ENCODE data around the gene ADM5. TPM values are rescaled to one million over a fixed set of nuclear protein-coding genes. Genes with fewer than 3 reads are reported as not detected.
A peak's percentile ranks its signal among the peaks of the same experiment; 100 is the strongest.

The ADM5 gene
- total RNA-seq, 2 experiments from 2014 or later, result 3.7 to 4.9 TPM

DNA sequence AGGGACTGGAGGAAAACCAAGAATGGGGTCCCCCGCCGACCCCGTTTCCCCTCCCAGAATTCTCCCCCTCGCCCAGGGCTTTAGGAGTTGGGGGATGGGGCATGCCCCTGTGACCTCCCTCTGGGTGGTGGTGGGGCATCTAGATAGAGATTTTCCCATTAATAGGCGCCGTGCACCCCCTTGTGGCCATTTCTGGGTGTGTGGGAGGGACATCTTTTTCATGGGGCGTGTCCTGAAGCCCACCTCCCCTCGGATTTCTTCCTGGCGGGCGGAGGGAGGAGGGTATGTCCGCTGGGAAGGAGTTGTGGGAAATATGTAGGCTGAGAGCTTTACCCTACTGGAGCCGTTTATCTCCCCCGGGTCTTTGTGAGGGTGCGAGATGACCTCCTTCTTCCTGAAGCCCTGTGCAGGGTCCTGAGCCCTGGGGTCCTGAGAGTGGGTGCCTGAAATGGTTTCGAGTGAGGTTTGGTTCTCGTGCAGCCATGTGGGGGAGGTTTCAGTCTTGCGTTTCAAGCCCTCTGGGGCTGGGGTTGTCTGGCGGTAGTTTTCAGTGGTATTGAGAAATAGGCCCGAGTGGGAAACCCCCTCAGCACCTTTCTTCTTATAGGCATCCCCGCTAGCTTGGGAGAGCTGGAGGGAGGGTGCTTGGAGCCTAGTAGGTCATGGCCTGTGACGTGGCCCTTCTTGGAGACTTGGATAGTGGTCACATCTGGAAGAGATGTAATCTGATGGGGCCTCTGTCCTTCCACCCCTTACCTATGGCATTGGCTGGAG, 11.3 kb upstream of the ADM5 start:
- peaks cover 10% of the 10 kb centered on the region for H3K36me3 Mint-ChIP-seq (ENCODE audit: low read depth)
- H3K4me3 Mint-ChIP-seq, result peak overlapping the region; percentile 89
- CTCF ChIA-PET, result interaction anchor here (0.6 to 3.3 kb wide), 16 partner anchors 12 to 190 kb away, joined by 3 to 12 read pairs (median 4); partner anchors contain the start of genes RPL13A, RPS11, RRAS and SCAF1
- no peaks in the 10 kb centered on the region for H3K27me3 Mint-ChIP-seq
- POLR2A ChIA-PET, result no interaction called here
- no peaks in the 10 kb centered on the region for H3K9me3 Mint-ChIP-seq
- peak; percentile 83 for DNase-seq
- H3K4me1 Mint-ChIP-seq, result peaks cover 28% of the 10 kb centered on the region
- peak overlapping the region; percentile 85 for H3K27ac Mint-ChIP-seq

DNA sequence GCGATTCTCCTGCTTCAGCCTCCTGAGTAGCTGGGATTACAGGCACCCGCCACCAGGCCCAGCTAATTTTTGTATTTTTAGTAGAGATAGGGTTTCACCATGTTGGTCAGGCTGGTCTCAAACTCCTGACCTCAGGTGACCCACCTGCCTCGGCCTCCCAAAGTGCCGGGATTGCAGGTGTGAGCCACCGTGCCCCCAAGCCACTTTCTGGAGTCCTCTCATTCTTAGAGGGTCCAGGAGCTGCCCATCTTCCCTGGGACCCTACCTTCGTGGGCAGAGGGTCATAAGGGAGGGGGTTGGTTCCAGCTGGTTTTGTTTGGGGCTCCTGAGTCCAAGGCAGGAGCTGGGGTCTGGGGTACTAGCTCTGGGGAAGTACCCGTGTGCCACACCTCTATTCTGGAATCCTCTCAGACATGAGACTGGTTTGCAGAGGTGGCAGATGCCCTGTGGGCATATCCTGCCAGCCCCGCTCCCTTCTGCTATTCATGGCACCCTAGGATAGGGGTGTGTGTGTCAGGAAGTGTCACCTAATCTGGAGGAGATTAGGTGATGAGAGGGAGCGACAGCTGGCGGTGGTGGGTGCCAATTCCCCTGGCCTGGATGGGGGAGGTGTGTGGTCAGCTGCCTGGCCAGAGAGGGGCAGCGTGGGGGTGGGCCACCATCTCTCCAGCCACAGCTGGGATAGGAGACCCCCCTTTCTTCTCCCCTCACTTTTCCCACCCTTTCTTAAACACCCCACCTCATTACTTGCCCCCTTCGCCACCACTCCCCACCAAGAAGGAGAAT, 10.2 kb upstream of the ADM5 start:
- peak overlapping the region; percentile 31 for H3K27ac Mint-ChIP-seq
- H3K27me3 Mint-ChIP-seq, result no peaks in the 10 kb centered on the region

GRCh38 chr19:49679771-49680413, 9.5 kb upstream of the ADM5 start:
- Mint-ChIP-seq H3K4me1 (peaks cover 28% of the 10 kb centered on the region), H3K9me3 (no peaks in the 10 kb centered on the region), H3K27ac (peak overlapping the region; percentile 57), H3K27me3 (no peaks in the 10 kb centered on the region), H3K36me3 (ENCODE audit: low read depth) (peaks cover 18% of the 10 kb centered on the region), H3K4me3 (no peak overlapping the region)
- DNase-seq, result no peak
- ChIA-PET POLR2A (no interaction called here), CTCF (interaction anchor here (0.9 to 3.3 kb wide), 11 partner anchors 9 to 187 kb away, joined by 3 to 12 read pairs (median 3); partner anchors contain the start of genes RCN3 and SCAF1)

More for the DNA sequence above, 10.2 kb upstream of the ADM5 start:
- no peak for DNase-seq
- H3K9me3 Mint-ChIP-seq, result no peaks in the 10 kb centered on the region
- ChIA-PET CTCF (interaction anchor here (0.6 to 3.3 kb wide), 19 partner anchors 8 to 191 kb away, joined by 3 to 12 read pairs (median 4); partner anchors contain the start of genes RCN3, RPL13A, RRAS and SCAF1), POLR2A (no interaction called here)
- H3K4me1 Mint-ChIP-seq, result peaks cover 28% of the 10 kb centered on the region
- peaks cover 16% of the 10 kb centered on the region for H3K36me3 Mint-ChIP-seq (ENCODE audit: low read depth)
- no peak overlapping the region for H3K4me3 Mint-ChIP-seq

DNA sequence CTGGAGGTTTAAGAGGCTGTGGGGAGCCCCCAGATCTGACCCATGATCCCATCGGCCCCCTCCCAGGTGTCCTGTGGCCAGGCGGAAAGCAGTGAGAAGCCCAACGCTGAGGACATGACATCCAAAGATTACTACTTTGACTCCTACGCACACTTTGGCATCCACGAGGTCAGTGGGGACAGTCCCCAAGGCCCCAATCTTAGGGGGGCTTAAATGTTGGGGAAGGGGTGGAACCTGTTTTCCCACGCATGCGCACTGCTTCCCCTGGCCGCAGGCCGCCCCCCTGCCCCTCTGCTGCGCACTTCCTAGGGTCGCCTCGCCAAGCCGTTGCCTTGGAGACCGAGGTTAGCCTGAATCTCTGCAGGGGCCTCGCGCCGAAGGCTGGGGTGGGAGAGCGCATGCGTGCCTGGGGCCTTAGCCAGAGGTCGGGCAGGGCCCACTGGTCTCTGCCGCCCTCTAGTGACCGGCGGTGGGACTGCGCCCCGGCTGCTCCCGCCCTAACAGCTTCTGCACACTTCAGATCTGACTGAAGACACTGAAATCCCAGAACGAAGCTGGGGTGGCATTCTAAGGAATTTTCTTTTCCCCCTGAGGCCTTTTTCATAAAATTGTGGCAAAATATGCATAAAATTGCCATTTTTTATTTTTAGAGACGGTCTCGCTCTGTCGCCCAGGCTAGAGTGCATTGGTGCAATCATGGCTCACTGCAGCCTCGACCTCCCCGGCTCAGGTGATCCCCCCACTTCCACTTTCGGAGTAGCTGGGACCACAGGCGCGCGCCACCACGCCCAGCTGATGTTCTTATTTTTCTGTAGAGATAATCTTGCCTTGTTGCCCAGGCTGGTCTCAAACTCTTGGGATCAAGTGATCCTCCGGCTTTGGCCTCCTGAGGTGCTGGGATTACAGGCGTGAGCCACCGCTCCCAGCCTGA, 8.7 kb upstream of the ADM5 start:
- peaks cover 25% of the 10 kb centered on the region for H3K36me3 Mint-ChIP-seq (ENCODE audit: low read depth)
- ChIA-PET POLR2A (no interaction called here), CTCF (interaction anchor here (0.6 to 1.7 kb wide), 17 partner anchors 11 to 386 kb away, joined by 3 to 8 read pairs (median 3); partner anchors contain the start of genes RCN3 and RRAS)
- DNase-seq, result peak; percentile 92
- no peak overlapping the region for H3K4me3 Mint-ChIP-seq
- H3K27me3 Mint-ChIP-seq, result no peaks in the 10 kb centered on the region
- H3K9me3 Mint-ChIP-seq, result no peaks in the 10 kb centered on the region
- H3K4me1 Mint-ChIP-seq, result peaks cover 28% of the 10 kb centered on the region
- peak overlapping the region; percentile 57 for H3K27ac Mint-ChIP-seq

- no peak for DNase-seq
These were observed 7.6 kb upstream of the ADM5 start for GRCh38 chr19:49681830-49682229.

GRCh38 chr19:49682274-49682673, 7.1 kb upstream of the ADM5 start:
- ChIA-PET CTCF (interaction anchor here (1.1 to 2.5 kb wide), 3 partner anchors 10 to 112 kb away, joined by 3 to 6 read pairs (median 3); no protein-coding TSS in a partner anchor), POLR2A (no interaction called here)
- no peak for DNase-seq
- no peaks in the 10 kb centered on the region for H3K9me3 Mint-ChIP-seq
- H3K27ac Mint-ChIP-seq, result no peak overlapping the region
- no peaks in the 10 kb centered on the region for H3K27me3 Mint-ChIP-seq
- H3K36me3 Mint-ChIP-seq (ENCODE audit: low read depth), result peaks cover 26% of the 10 kb centered on the region
- peaks cover 21% of the 10 kb centered on the region for H3K4me1 Mint-ChIP-seq
- no peak overlapping the region for H3K4me3 Mint-ChIP-seq

More at GRCh38 chr19:49681830-49682229, 7.6 kb upstream of the ADM5 start:
- Mint-ChIP-seq H3K27me3 (no peaks in the 10 kb centered on the region), H3K4me3 (no peak overlapping the region), H3K4me1 (peaks cover 21% of the 10 kb centered on the region), H3K36me3 (ENCODE audit: low read depth) (peaks cover 26% of the 10 kb centered on the region), H3K27ac (no peak overlapping the region), H3K9me3 (no peaks in the 10 kb centered on the region)
- CTCF ChIA-PET, result interaction anchor here (1.1 to 1.7 kb wide), 3 partner anchors 11 to 90 kb away, joined by 3 to 7 read pairs (median 3); no protein-coding TSS in a partner anchor
- POLR2A ChIA-PET, result no interaction called here

GRCh38 chr19:49683814-49684250, 5.6 kb upstream of the ADM5 start:
- ChIA-PET POLR2A (no interaction called here), CTCF (interaction anchor here (0.6 to 2.5 kb wide), 4 partner anchors 21 to 347 kb away, joined by 3 to 6 read pairs (median 3); no protein-coding TSS in a partner anchor)
- Mint-ChIP-seq H3K9me3 (no peaks in the 10 kb centered on the region), H3K27me3 (no peaks in the 10 kb centered on the region), H3K4me3 (no peak overlapping the region), H3K36me3 (ENCODE audit: low read depth) (peaks cover 32% of the 10 kb centered on the region), H3K4me1 (peaks cover 20% of the 10 kb centered on the region), H3K27ac (peak overlapping the region; percentile 50)
- no peak for DNase-seq

GRCh38 chr19:49684251-49684982, 5.0 kb upstream of the ADM5 start:
- H3K4me1 Mint-ChIP-seq, result peaks cover 23% of the 10 kb centered on the region
- no peak for DNase-seq
- peaks cover 32% of the 10 kb centered on the region for H3K36me3 Mint-ChIP-seq (ENCODE audit: low read depth)
- no peak overlapping the region for H3K27ac Mint-ChIP-seq
- ChIA-PET CTCF (interaction anchor here (0.6 to 2.5 kb wide), 7 partner anchors 9 to 486 kb away, joined by 3 to 6 read pairs (median 3); no protein-coding TSS in a partner anchor), POLR2A (no interaction called here)
- no peak overlapping the region for H3K4me3 Mint-ChIP-seq
- H3K27me3 Mint-ChIP-seq, result no peaks in the 10 kb centered on the region
- no peaks in the 10 kb centered on the region for H3K9me3 Mint-ChIP-seq

DNA sequence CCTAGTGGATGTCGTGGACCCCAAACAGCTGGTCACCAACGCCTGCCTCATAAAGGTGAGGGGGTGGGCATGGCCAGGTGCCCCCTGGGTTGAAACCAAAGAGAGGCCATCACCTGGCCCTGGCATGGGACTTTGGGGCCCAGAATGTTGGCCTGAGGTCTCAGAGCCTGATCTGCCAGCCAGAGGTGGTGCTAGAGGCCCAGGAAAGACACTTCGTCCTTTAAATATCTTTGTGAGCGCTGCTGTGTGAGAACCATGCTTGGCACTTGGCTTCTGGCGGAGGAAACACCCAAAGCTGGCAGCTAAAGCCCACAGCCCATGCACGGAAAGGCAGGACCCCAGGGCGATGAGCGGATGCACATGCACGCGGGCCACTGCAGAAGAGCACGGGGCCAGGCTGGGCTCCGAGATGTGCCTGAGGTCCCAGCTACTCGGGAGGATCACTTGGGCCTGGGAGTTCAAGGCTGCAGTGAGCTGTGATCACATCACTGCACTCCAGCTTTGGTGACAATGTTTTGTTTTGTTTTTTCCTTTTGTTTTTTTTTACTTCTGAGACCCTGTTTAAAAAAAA, 4.3 kb upstream of the ADM5 start:
- ChIA-PET CTCF (interaction anchor here (0.6 to 2.5 kb wide), 7 partner anchors 9 to 486 kb away, joined by 3 to 6 read pairs (median 3); no protein-coding TSS in a partner anchor), POLR2A (no interaction called here)
- H3K36me3 Mint-ChIP-seq (ENCODE audit: low read depth), result peaks cover 32% of the 10 kb centered on the region
- H3K4me3 Mint-ChIP-seq, result no peak overlapping the region
- no peak for DNase-seq
- peaks cover 2% of the 10 kb centered on the region for H3K27me3 Mint-ChIP-seq
- H3K9me3 Mint-ChIP-seq, result no peaks in the 10 kb centered on the region
- peaks cover 22% of the 10 kb centered on the region for H3K4me1 Mint-ChIP-seq
- H3K27ac Mint-ChIP-seq, result no peak overlapping the region

GRCh38 chr19:49685845-49686332, 3.5 kb upstream of the ADM5 start:
- Mint-ChIP-seq H3K36me3 (ENCODE audit: low read depth) (peaks cover 36% of the 10 kb centered on the region), H3K4me1 (peaks cover 22% of the 10 kb centered on the region), H3K9me3 (no peaks in the 10 kb centered on the region), H3K27me3 (peaks cover 8% of the 10 kb centered on the region), H3K4me3 (no peak overlapping the region), H3K27ac (peak overlapping the region; percentile 72)
- DNase-seq, result no peak
- POLR2A ChIA-PET, result no interaction called here
- CTCF ChIA-PET, result interaction anchor here (0.6 to 1.1 kb wide), 2 partner anchors 10 to 181 kb away, joined by 3 to 5 read pairs; no protein-coding TSS in a partner anchor

Data from activated CD4-positive, alpha-beta T cell treated with anti-CD3 and anti-CD28 coated beads, Interleukin-2, amount 10 ng/mL, durations not matched to agents 7 days and 5 days (primary cell).